DMS153 treated with DMSO at 0.1 percent for 48 hours (cell line): ENCODE data around the gene CADPS2.

Source experiments
- DNase-seq: peaks from one replicate; lab custom pipeline; 2025; ENCODE audit not compliant: unreplicated experiment; lab: John Stamatoyannopoulos, UW

CADPS2 gene

DNA sequence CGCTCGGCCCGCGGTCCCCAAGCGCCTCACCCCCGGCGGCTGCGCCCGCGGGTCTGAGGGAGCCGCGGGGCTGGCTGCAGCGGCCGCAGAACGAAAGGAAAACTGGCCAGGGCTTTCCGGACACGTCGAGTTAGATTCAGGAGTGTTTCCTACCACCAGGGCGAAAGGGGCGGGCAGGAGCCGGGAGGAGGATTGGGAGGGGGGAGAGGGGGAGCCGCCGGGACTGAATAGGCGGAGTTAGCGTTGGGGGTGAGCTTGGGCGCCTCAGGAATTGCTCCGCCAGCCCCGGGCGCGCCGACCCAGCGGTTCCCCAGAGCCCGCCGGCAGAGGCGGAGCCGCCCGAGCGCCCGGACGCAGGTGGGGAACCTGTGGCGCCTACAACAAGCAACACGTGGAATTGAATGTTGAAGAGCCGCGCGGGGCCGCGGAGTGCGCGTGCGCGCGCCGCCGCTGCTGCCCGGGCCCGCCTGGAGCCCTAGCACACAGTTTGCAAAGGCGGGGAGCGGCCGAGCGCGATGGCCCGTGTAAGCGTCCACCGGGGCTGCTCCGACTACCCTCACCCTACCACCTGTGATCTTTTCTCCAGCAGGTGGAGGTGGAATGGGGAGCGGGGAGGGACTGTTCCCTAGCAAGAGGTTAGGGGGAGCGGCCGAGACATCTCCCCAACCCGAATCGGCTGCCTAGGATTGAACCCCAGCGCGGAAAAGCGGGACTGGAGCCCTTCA is at the start of gene CADPS2:
Gene CADPS2 (minus strand): TSS at position 104 of the 725 bp plus-strand sequence. CDS start 123 bp downstream, outside the sequence.
- DNase-seq: peak; percentile 76

DNA sequence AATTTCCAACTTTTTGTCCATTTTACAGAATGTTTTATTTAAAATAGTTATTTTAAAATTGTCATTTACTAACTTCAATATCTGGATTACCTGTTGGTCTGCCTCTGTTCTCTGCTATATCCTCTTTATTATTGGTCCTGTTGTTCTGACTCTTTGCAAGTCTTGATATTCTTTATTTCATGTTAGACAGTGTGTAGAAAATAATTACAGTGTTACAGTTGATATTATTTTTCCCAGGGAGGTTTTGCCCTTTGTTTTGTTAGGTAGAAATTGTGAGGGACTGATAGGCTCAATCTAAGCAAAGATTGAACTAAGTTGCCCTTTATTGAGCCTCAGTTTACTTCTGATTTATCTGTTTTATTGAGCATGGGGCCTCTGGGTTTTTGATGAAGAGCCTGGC is 49.4 kb upstream of the CADPS2 start:
- DNase-seq: no peak

DNA sequence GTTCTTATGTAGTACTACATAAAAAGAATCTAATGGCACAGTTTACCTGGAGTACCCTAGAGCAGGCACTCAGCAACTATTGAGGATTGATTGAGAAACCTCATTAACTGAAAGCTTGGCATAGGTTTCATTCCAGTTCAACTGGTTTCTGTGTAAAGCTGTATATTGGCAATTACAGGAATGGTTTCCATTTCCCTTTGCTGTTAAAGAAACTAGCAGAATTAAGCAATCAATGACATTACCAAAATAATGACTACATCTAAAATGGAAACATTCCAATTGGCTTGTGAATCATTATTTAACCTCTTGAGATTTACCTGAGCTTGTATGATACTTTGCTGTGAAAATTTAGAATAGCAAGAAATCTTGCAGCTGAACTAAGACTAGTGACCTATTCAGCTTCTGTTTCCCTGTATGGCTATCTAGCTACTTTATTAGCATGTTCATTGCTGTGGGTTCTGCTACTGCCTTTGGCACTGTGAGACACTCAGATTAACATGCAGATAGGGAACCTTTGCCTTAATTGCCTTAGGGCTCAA is 33.5 kb upstream of the CADPS2 start:
- DNase-seq: no peak

DNA sequence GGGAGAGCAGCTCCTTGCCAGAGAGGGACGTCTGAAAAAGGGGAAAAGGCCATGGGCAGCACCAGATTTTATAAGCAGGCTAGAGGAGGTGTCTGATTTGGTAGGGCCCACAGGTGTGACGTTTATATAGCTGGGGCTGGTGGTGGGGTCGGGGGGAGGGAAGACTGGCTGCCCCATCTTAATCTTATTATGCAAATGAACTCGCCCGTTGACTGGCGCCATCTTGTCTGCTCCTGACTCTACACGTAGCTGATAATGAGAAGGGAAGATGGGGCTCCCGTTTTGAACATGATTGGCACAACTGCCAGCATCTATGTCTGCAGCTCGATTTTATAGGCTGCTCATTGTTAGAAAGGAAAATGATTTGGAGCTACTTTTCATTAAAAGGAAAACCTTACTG is 28.6 kb upstream of the CADPS2 start:
- DNase-seq: no peak

DNA sequence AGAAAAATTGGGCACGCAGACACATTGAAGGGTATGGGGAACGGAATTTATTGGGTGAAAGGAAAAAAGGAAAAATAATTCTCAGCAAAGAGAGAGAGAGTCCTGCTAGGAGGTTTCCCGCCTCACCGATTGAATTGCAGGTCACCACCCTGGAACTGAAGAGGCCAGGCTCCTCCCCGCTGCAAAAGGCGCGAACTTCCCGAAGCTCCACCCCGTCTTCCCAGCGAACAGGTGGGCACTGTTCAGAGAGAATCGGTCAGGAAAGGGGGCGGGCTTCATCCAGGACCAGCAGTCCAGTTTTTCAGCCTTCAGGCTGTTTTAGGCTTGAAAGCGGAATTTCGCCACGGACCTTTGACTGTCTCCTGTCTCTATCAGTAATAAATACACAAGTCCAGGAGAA is 27.3 kb upstream of the CADPS2 start:
- no peak for DNase-seq

DNA sequence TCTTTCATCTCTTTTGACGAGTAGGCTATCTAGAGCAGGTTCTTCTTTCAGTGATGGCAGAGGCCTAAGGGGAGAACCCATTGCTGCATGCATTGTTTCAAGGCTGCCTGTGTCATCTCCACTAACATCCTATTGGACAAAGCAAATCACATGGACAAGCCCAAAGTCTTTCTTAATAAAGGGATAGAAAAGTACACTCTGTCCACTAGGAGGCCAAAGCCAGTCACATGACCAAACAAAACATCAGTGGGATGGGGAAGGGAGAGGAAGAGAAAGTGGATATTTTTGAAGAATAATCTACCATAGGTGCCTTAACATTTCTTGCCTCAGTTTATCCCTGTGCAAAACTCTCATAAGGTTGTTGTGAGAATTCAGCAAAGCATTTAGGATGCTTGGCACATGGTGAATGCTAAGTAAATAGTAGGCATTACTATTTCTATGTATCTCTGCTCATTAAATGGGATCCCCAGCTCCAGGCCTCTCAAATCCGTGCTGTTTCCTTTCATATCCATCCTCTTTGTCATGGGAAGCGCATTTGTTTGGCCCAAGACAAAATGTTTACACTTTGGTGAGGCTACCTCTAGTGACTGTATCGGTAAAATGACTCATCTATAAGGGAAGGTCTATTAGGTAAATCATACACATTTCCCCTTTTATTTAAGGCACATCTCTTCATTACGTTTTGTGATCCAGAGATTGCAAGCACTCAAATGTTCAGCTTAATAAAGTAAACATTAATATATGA is 16.7 kb upstream of the CADPS2 start:
- no peak for DNase-seq

DNA sequence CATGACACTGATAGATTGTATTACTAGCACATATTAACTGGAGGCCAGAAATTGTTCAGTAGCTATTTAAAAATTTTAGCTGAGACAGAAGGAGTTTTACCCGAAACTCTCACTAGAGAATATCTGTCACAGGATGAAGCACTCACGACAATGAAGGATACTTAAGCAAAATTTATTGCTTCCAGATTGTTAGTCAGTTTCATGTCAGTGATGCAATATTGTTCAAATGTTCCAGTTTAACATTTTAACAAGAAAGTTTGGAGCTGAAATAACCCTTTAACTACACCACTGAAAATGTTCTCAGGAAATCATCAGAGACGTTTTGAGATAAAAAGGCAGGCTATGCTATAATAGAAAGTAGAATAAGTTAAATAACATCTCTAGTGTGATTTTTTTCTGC is 15.0 kb upstream of the CADPS2 start:
- DNase-seq: no peak

DNA sequence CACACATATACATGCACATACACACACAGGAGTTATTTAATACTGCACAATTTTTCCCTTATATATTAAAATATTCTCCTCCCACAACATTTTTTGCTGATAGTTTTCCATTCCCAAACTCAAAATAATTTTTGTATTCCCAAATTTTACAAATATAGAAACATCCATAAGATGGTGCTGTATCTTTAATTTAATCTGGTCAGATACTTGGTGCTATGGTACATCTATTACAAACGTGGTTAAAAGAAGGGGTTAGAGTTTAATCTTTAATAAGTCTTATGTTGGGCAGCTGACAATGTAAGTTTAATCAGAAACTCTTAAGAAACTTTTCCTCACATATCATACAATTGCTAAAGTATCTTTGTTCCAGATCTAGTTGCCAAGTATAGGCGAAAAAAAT is 10.2 kb upstream of the CADPS2 start:
- no peak for DNase-seq

DNA sequence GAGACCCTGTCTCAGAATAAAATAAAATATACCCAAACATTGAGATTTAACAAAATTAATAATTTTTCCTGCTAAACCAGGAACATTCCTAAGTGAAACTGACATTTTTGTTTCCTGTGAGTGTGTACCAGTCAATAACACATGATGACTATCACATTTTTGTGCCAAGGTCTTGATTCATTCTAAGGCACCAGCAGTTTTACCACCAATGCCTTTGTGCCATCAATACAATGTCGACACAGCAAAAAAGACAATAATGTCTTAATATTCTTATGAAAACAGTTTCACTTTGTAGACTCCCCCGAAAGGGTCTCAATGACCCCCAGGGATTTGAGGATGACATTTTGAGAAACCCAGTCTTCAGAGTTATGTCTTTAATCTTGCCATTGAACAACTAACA is 7.2 kb upstream of the CADPS2 start:
- no peak for DNase-seq

DNA sequence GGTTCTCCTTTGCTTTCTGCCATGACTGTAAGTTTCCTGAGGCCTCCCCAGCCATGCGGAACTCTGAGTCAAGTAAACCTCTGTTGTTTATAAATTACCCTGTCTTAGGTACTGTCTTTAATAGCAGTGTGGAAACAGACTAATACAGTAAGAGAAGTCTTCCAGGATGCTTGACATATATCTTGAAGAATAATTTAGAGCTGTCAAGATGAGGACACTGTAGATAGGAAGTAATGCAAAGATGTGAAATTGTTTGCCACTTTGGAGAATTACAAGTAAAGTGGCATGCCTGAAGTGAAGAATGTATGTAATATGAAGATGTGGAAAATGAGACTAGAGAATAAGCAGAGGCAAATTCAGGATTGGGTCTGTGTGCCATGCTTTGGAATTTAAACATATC is 2.9 kb upstream of the CADPS2 start:
- no peak for DNase-seq

DNA sequence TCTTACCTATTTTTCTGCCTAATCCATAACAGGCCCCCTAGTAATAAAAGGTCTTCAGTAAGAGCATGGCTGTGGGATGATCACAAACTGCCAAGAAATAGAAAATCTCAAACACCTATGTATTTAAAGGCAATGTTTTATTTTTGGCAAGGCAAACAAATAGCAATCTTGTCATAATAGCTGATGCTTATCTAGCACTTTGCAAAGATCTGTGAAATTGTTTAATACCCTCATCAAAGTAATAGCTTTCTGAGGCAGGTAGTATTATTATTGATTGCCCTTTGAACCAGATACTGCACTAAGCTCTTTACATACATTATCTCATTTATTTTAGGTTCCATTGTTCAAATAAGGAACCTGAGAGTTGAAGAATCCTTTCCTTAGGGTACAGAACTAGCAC is 1.6 kb upstream of the CADPS2 start:
- DNase-seq: no peak

DNA sequence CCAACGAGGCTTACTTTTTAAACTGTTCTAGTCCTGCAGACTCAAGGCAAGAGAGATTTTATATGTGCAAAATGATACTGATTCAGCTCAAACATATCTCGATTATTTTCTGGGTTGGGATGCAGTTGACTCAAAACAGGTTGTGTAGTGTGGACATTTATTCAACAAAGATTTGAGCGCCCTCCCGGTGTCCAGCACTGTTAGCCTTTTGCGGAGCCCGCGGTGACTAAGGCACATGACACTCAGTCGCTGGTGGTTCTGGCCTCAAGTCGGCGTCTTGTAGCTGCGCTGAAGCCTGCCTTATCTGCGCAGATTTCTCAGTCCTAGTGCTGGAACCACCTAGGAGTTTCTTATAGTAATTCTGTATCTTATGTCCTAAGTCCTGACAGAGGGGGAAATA is 938 bp upstream of the CADPS2 start:
- peak; percentile 66 for DNase-seq

DNA sequence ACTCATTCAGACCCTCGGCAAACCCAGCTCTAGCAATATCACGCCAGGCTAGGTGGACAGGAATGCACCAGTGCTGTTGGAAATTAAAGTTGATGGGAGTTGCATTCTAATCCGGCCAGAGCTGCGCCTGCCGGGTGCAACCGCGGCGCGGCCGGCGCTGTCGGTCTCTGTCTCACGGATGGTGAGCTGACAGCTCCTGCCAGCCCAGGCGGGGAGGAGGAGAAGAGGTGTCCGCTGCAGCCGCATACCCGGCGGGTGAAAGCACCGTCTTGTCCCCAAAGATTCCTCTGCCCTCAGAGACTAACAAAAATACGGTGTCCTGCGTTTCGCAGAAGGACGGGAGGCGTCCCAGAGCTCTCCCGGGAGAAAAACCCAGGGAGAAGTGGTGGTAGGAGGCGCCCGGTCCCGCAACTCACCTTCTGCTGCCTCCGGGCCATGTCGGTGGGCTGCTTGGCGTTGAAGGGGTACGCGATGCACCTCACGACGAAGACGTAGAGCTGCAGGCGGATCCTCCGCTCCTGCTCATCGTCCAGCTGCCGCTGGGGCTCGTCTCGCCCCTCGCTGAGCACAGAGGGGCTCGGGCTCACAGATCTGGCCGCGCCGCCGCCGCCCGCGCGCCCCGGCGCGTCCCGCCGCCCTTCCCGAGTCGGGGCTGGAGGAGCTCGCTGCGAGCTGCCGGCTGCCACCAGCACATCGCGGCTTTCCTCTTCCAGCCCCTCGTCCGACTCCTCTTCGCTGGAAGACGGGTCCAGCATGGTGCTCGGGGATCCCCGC is 490 bp downstream of the CADPS2 start:
- DNase-seq: no peak

DNA sequence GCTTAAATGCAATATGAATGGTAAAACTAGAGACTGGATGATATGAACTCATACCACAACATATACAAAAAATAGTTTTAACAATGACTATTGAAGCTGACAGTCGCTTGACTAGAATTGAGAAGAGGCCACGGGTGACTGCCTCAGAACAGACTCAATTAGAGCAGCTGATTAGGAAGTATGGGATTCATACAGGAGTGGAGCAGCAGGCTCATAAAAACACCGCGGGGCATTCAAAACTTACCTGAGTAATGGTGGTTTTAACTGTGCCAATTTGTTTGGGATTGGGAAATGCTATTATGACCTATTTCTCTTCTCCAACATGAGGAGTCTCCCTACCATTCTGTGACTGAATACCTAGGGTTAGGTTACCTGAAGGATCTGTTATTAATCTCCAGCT is 2.1 kb downstream of the CADPS2 start:
- peak; percentile 92 for DNase-seq

DNA sequence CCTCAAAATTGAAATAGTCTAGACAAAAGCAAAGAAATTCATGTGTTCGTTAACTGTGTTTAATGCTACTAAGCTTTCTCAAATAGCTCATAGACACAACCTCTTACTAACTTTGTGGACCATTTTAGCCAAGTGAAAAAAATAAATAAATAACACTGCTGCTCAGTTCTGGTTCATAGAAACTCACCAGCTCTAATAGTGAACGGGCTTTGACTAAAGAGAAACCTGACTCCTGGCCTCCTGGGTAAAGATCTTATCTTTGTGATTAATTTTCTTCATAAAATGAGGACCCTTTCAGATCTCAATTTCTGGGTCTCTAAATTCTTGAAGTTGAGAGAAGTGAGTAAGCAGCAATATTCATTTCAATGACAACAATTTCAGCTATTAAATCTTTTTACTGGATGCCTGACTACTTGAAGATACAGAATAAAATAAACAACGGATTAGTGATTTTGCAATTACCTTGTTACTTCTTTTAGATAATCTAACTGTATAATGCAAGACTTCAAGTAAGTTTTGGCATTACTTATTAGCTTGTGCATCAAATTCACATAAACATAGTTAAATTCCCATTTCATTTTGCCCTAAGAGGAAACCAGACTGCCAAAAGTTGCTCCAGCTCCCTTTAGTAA is 3.1 kb downstream of the CADPS2 start:
- peak; percentile 57 for DNase-seq

DNA sequence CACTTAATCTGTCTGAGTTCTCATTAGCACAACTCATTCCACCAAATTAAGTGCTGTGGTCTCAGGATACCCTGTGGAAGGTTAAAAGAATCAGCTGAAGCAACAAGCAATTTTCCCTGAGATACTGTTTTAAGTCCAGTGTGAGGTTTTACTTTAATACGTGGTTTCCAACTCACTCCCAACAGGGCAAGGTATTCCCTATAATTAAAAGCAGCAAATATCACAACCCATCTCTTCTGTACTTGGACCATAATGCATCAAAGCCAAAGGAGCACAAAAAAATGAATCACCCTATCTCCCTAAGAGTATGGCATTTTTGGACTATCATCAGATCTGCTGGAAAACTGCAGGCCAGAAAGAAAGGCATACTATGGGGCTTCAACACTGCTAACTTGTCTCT is 4.9 kb downstream of the CADPS2 start:
- DNase-seq: no peak

DNA sequence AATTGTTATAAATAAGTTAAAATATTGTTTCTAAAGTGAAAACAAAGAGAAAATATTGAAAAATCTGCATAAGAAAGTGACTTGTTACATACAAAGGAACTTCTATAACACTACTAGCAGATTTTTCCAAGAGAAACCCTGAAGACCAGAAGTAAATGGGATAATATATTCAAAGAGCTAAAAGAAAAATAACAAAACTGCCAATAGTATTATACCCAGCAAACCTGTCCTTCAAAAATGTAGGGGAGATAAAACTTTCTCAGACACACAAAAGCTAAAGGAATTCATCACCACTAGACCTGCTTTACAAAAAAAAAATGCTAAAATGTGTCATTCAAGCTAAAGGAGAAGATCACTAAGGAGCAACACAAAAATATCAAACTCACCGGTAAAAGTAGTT is 17.0 kb downstream of the CADPS2 start:
- no peak for DNase-seq

DNA sequence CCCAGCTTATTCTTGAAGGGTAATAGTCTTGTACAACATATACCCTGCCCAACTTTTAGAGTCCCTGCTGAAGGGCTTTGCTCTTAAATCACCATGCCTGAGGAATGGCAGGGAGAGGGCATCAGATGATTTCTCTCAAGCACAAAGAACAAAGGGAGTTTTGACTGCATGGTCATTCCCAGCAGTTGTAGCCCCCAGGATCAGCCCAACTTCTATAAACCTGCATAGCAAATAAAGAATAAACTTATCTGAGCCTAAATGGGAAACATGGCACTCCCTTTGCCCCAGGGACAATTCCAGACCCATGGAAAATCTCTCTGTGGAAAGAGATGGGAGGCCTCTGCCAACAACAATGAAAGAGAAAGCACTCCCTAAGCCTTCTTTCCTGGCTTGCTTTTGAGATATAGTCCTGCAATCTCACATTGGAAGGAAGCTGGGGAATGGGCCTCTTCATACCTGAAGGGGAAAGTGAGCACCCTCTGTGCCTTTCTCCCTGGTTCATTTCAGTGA is 18.7 kb downstream of the CADPS2 start:
- no peak for DNase-seq

DNA sequence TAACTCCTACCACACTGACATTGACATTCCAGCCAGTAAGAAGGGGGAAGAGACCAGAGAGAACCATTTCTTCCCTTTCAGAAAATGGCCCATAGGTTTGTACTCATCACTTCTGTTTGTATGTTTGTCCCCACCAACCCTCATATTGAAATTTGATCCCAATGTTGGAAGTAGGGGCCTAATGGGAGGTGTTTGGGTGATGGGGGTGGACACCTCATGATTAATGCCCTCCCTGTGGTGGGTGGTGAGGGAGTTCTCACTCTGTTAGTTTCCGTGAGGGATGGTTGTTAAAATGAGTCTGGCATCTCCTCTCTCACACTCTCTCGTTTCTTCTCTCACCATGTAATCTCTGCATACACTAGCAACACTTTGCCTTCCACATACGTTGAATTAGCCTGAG is 21.4 kb downstream of the CADPS2 start:
- DNase-seq: no peak

DNA sequence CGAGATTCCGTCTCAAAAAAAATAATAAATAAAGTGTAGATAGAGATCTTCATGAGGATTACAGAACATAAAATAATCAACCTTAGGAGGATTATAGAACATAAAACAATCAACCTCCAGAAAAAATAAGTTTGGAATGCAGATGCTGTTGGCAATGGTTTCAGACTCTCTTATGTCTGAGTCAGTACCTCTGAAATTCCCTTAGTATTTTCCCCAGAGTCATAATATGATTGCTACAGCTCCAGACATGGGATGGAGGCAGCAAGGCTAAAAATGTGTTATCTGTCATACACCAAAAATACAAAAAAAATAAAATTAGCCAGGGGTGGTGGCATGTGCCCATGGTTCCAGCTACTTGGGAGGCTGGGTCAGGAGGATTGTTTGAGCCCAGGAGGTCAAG is 22.2 kb downstream of the CADPS2 start:
- DNase-seq: no peak

DNA sequence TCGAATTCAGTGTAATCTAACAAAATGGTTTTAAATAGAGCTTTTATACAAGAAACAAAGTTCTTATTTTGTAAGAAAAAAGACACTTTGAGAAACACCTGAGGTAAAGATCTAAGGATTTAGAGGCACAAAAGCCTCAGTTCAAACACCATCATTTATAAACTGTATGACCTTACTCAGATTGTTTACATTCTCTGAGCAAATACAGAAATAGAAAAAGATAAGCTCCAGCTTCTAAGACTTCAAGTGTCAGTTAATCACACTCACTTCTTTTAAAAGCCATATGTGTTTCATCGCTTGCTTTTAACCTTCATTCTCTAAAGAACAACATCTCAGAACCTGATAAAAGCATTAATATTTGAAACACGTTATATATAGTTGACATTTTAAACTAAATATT is 27.9 kb downstream of the CADPS2 start:
- no peak for DNase-seq
